Dedifferentiated amniotic fluid mesenchymal stem cell (primary cell): Measurements from ENCODE around the gene CFDP1.

ENCODE experiments used
- DNase-seq: peaks from one replicate; pipeline ENCODE4 v3.0.0-alpha.2; 2016; ENCODE audit errors: extremely low spot score

CFDP1 gene

DNA sequence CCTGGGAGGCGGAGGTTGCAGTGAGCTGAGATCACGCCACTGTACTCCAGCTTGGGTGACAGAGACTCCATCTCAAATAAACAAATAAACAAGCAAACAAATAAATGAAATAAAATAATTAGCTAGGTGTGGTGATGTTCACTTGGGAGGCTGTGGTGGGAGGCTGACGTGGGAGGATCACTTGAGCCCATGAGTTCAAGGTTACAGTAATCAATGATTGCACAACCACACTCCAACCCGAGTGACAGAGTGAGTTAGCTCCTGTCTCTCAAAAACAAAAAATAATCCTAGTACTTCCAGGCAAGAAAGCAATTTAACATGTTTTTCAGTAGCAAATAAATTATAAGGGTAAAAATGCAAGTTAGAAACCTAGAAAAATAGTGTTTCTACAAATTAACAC lies 26.4 kb downstream of the CFDP1 start:
- DNase-seq: no peak

DNA sequence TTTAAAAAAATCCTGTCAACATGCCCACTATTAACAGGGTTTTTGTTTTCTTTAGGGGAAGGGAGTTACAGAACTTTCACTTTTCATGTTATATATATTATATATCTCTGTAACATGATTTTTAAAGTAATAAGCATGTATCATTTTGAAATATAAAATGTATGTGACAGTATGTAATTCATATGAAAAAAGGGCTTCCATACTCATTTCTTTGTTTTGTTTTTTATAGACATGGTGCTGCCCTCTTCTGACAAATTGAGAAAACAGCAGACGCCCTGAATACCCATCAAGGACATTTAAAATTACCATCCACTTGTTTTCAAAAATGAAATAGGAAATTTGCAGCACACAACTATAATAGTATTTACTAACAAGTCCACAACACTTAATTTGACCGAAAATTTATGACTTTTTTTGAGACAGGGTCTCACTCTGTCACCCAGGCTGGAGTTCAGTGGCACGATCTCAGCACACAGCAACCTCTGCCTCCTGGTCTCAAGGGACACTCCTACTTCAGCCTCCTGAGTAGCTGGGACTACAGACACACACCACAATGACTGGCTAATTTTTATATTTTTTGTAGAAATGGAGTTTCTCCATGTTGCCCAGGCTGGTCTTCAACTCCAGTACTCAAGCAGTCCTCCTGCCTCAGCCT lies 30.4 kb downstream of the CFDP1 start:
- DNase-seq: peak; percentile 68

DNA sequence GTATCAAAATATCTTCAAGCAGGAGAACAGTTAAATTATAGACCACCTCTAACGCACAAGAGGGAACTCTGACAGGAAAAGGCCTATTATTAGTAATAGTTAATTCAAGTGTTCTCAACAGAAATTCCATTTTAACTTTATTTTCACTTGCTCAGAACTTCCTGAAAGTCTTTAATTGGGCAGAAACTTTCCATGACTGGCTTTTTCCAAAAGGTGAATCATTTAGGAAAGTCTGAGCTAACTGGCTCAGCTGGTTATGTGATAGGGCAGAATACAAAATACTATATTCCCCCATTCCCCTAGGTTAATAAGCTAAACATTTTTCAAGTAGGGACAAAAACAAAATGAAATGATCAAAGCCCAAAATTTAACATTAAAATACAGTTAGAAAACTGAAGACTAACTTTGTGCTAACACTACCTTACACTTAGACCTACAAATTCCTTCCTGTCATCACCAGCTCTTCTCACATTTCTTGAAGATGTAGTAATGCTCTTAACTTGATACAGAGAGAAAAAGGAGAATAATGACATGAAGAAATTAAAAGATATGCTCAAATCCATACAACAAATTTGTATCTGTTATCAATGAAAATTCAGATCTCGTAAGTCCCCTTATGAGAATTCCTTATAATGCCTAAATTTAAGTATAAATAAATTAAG lies 31.0 kb downstream of the CFDP1 start:
- DNase-seq: peak; percentile 47

DNA sequence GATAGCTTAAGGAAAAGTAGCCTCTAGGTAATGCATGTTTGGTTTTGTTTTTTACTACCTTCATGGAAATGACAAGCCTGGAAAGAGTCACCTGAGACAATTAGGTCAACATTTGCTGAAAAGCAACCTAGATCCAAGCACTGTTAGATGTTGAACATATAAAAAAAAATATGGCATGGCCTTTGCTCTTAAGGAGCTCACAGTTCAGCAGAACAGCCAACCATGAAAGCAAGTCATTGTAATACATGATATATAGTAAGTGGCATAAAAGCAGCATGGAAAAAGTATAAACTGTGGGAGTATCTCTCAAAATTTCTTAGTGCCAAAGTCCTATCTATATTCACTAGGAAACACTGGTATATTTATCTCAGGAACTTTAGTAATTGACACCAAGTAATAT lies 31.6 kb downstream of the CFDP1 start:
- DNase-seq: no peak

DNA sequence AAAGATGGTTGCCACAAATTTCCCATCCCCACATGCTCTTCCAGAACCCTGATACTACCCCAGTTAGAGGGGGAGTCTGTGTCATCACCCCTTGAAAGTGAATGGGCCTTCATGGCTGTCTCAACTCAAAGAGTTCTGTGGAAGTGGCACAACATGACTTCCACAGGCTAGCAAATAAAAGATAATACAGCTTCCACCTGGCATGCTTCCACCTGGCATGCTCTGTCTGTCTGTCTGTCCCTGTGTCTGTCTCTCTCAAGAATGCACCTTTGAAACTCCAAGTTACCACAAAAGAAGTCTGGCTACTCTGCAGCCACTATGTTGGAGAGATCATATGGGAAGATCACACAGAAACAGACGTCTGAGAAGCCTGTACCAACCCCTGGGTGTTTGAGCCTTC lies 35.0 kb downstream of the CFDP1 start:
- no peak for DNase-seq

DNA sequence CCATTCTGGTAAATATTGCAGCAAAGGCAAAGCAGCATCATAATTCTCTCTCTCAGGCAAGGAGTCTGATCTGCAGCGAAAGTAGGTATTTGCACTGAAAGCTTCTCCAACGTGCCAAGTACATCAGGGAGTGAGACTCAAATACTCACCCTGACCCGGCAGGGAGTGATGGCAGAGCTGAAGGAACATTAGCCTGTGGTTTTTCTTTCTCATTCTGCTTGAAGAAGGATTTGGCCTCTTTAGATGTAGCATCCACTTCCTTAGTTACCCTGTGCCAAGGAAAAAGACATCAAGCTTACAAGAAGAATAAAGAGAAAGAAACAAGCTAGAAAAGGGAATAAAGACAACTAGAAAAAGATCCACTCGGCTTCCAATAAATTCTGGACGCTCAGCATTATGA lies 38.4 kb downstream of the CFDP1 start:
- no peak for DNase-seq

DNA sequence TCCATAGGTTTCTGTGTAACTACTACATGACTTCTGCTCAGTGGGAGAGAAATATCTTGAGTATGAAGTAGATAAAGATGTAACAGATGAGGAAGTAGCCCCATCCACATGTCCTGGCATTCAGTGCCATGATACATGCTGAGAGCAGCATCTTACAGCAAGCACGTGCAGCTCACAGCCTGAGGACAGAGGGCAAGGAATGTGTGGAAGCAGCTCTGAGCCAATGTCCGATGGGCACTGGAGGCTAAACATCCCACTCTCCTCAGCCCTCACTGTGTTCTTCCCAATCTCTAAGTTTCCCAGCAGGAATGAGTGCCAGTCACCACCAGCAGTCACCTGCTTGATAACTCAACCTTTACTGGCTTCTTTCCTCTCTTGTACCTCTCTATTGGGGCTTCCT lies 40.4 kb downstream of the CFDP1 start:
- DNase-seq: no peak

DNA sequence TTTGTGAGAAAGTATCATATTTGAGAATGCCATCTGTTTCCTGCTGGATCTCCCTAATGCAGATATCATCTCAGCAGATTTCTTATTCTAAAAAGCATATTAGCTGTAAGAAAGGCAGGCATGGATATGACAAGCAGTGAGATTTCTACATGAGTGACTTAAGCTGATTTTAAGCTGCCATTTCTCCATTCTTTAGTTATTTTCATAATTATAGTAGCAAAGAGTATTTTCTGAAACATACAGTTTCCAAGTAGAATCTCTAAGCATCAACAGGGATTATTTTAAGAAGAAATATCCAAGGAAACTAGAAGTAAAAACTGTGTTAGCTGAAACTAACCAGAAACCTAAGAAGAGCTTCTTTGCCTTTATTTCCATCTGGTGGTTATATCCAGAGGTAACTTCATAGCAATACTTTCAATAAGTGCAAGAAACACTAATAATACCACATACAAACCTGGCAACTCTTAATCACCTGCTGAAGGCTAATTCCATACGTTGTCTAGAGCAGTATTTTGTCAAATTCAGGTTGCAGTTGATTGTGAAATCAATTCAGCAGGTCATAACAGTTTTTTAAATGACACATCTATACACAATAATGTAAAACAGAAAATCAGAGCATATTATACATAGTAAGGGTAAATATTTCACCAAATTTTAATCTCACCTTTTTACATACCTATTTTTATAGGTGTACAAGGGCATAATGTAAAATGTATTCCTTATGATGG lies 42.2 kb downstream of the CFDP1 start:
- DNase-seq: no peak

DNA sequence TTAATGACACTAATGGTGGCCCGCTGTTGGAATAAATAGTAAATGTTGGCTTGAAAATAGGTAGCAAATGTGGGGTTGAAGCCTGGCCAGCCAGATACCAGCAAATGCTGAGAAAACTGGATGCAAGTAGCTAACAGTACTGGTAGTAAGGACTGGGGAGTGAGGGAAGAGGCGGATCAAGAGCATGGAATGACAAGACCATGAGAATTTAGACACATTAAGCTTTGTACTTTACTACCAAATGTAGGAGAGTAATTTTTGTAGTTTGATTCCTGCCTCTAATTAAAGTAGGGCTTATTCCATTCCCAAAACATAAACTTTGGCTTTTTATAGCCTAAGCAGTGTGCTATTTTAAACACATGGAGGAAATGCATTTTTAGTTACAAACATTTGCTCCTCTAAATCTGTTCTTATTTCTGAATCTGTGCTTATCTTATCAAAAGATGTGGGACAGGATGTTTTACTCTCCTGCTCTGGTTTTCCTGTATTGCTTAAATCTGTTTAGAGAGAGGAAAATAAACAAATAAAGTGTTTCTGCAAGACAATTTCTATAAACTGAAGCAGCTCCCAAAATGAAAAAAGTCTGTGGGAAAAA lies 44.1 kb downstream of the CFDP1 start:
- DNase-seq: no peak

DNA sequence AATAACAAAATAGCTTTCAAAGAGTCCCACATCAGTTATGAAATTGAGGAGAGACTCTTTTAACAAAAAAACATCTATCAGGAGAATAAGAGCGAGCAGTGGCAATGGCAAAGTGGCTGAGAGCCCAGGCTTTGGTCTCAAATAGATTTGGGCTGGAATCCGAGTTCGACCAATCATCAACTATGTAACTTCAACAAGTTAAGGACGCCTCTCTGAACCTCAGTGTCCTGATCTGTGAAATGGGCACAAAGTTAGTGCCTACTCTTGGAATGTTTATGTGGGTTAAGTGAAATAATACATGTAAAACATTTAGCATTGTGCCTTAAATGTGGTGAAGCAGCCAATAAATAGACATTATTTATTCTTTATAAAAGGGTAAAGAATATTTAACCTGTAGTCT lies 45.4 kb downstream of the CFDP1 start:
- DNase-seq: no peak

DNA sequence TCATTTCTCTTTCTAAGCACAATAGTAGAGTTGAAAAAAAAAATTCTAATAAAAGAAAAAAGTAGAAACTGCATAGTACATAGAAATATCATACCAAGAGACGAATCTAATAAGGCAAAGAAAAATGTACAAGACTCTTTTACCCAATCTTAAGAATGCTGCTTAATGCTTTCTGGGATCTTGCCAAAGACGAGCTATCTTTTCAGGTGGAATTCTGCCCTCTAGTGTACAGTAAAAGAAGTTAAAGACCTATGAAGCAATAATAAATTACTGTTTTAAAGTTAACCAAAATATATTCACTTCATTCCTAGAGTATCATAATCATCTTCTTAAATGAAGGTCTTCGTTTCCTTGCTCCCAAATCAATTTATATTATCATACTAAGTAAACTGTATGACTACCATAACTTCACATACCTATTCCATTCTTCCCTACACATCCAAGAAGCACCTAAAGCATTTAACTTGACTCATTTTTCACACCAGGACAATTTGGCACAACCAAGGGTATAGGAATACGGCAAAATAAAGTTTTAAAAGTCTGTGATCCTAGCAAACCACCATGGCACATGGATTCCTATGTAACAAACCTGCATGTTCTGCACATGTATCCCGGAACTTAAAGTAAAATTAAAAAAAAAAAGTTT lies 47.7 kb downstream of the CFDP1 start:
- DNase-seq: peak; percentile 87

DNA sequence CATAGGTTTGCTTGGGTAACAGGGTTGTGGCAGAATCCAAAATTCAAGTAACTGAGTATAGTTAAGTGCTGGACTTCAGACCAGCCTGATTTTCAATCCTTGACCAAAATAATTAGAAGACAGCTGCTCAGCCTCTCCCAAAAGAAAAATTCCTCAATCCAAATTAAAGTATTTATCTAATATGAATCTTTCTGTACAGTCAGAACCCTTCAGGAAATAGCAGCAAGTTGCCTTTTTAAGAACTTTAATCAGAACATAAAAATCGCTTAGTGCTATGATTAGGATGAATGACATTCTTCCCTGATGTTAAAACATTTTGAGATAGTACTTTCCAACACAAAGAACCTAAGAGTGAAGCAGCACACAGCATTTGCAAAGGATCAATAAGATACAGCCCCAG lies 50.2 kb downstream of the CFDP1 start:
- no peak for DNase-seq

DNA sequence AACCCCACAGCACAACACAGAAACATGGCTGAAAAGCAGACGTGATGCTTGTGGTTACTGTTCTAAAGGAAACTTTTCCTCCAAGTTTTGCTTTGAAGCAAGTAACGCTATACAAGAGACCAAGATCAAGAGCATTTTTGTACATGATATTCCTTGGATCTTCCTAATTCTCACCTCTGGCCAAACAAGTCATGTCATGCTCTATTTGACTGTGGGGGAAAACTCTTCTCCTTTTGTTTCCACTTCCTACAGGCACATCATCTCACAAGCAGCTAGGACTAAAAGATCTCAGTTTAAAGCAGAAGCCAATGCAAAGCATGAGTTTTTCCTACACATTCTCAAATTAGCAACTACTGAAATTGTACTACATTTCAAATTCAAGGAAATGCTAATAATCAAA lies 50.7 kb downstream of the CFDP1 start:
- DNase-seq: no peak

DNA sequence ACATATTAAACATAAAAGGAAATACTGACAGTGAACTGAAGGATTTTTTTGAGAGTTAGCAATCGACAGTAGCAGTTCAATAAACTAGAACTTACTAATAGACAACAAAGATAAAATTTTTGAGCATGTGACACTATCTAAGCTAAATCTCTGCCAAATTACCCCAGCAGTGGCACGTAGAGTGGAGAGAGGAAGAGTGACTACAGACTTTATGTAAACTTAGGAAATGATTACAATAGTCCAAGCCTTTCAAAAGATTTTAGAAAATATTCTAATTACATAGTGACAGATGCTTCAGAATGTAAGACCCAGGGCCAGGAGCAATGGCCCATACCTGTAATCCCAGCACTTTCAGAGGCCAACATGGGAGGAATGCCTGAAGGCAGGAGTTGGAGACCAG lies 52.4 kb downstream of the CFDP1 start:
- DNase-seq: no peak

DNA sequence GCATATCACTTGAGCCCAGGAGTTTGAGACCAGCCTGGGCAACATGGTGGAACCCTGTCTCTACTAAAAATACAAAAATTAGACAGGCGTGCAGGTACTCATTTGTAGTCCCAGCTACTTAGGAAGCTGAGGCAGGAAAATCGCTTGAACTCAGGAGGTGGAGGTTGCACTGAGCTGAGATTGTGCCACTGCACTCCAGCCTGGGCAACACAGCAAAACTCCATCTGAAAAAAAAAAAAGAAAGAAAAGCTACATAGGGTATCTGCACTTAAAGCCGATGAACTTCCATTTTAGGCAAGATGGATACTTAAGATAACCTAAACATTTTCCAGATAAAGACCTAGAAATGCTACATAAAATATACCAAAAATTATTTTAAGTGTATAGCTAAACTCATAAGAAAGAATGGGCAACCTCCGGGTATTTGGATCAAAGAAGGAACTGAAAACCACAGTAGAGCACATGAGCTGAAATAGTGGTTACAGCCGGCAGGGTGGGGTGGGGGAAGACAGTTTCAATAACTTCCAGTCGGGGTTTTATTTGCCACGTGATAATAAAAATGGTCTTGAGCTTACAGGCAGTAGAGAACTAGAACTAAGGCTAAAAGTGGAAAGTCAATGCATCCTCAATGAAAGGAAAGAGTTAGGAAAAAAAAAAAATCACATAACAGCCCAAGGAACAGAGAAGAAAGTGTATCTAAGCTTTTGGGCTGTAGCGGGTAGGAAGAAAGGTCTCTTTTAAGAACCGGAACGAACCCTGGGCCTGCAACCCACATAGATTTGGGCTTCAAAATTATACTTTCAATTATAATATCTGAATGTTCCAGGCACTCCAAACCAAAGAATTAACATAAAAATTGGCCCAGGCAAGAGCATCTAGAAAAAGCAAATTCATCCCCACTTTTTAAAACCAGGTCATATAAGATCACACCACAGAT lies 53.1 kb downstream of the CFDP1 start:
- DNase-seq: no peak

DNA sequence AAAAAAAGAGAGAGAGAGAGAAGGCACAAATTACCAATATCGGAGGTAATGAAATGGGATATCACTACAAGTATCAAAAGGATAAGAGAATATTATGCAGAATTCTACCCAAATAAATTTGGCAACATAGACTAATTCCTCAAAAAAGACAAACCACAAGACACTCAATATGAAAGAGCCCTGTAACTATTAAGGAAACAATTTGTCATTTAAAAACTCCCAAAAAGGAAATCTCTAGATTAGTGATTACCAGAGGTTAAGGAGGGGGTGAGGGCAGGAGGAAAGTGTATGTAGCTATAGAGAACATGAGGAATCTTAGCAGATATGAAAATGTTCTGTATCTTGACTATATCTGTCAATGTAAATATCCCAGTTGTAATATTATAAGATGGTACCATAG lies 54.0 kb downstream of the CFDP1 start:
- no peak for DNase-seq

DNA sequence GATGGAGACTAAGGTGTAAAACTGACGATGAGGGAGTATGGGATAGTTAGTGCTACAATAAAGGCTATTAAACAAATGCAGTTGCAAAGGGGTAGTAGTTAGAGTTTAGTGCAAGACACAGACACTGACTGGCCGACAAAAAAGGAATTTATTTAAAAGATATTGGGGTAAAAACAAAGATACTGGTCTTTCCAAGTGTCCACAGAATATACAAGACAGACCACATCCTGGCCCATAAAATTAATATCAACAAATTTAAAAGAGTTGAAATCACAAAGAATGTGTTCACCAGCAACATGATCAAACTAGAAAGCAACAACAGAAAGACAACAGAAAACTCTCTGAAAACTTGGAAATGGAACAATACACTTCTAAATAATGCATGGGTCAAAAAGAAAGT lies 54.7 kb downstream of the CFDP1 start:
- DNase-seq: no peak

DNA sequence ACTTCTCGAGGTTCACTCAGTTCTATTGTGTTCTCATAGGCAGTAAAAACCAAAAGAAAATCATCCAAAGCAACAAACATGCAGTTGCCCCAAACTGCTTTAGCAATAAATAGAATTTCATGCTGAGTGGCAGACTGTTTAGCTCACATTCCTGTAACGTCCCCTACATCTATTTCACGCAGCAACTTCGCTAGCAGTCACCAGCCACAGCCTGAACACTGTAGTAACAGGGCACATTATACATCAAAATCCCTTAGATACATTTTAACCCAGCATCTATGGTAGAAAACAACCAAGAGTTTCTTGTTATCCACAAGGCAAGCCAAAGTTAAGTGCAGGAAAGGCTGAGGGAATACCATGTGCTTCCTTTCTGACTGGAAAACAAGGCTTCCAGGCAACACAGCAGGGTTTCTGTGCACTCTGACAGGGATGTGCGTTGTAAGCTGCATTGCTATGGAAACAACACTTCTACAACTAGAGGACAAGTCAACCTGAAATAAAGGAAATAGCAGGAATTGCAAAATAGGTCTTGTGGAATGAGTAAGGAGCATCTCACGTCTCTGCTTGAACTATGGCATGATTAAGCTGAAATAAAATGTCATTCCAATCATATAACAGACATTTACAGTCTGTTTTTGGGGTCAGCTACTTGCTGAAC lies 55.4 kb downstream of the CFDP1 start:
- peak; percentile 72 for DNase-seq

DNA sequence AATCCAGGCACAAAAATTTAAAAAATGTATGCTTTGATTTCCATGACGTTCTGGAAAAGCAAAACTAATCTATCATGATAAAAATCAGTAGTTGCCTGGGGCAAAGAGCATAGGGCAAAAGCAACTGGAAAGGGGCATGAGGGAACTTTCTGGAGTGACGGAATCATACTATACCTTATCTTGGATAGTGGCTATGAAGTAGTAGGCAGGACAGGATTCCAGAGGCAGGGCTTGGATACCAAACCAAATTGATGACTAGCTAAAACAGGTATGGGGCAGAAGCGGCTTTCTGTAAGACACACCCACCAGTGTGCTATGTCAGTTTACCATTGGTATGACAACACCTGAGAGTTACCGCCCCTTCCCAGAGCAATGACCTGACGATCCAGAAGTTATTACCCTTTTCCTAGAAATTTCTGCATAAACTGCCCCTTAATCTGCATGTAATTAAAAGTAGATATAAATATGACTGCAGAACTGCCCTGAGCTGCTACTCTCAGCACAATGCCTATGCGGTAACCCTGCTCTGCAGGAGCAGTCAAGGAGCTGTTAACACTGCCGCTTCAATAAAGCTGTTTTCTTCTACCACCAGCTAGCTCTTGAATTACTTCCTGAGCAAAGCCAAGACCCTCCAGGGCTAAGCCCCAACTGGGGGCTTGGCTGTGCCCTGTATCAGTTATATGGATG lies 56.7 kb downstream of the CFDP1 start:
- no peak for DNase-seq

DNA sequence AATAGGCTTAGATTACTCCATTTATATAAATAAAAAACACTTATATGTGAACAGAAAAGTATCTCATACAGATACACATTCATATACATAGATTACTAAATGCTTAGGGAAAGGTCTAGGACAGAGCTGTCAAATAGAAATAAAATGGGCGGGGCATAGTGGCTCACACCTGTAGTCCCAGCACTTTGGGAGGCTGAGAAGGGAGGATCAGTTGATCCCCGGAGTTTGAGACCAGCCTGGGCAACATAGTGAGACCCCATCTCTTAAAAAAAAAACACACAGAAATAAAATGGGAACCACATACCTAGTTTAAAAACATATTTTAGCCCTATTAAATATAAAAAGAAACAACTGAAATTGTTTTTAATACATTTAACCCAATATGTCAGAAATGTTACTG lies 58.9 kb downstream of the CFDP1 start:
- no peak for DNase-seq
